HTR-8/SVneo (cell line): ENCODE measurements around the gene TCERG1L.
"Not testable (repeated sequence)": the region's sequence is repeated elsewhere in the genome, so short reads cannot be mapped to it uniquely, and the experiment has no call there.

Source experiments
- DNase-seq: peaks from one replicate; pipeline ENCODE4 v3.0.0; 2011; ENCODE audit warnings: low spot score, mixed read lengths; ENCODE audit not compliant: insufficient read length
- FAIRE-seq: peaks from 2 replicates; lab custom pipeline; 2011; peaks lifted over from hg19 to GRCh38; lab: Jason Lieb, UNC

TCERG1L gene

DNA sequence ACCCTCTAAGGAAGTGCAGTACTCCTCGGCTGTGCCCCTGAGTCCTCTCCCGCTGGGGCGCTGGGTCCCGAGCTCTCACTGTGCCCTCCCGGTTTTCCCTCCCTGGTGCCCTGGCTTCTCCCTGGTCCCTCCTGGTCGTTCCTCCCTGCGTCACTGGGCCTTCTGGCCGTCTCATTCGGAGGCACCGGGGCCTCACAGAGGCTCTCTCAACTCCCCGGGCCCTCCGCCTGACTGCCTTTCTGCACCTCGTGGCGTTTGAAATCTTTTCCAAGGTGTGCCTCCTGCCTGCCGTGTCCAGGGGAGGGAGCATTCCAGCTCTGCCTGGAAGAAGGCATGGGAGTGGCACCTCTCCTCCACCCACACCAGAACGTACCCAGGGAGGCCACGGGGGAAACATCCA lies 174.3 kb downstream of the TCERG1L start:
- DNase-seq (no peak), FAIRE-seq (no peak)

DNA sequence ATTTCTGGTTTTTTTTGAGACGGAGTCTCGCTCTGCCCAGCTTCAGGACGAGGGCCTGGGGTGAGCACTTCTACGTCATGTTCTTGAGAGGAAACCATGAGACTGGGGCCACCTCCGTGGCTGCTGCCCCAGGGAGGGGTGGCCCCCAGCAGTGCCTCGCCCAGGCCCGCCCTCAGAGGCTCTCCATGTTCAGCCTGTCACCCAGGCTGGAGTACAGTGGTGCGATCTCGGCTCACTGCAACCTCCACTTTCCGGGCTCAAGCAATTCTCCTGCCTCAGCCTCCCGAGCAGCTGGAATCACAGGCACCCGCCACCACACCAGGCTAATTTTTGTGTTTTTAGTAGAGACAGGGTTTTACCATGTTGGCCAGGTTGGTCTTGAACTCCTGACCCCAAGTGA lies 175.2 kb downstream of the TCERG1L start:
- not testable (repeated sequence) for DNase-seq, FAIRE-seq

DNA sequence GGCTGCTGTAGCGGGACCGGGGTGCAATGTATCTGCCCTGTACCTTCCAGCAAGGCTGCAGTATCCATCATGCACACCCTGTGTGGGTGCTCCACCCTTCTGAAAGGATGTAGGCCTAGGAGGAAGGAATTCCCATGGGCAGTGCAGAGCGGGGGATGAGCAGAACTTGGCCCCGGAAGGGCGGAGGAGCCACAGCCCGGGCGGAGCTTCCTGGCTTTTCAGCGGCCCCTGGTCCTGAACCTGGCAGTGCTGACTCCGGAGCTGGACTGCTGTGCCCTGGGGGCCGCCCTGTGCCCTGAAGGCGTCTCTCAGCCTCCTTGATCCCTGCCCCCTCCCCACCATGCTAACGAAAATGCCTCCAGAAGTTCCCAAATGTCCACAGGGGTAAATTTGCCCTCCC lies 175.8 kb downstream of the TCERG1L start:
- FAIRE-seq (no peak), DNase-seq (no peak)

DNA sequence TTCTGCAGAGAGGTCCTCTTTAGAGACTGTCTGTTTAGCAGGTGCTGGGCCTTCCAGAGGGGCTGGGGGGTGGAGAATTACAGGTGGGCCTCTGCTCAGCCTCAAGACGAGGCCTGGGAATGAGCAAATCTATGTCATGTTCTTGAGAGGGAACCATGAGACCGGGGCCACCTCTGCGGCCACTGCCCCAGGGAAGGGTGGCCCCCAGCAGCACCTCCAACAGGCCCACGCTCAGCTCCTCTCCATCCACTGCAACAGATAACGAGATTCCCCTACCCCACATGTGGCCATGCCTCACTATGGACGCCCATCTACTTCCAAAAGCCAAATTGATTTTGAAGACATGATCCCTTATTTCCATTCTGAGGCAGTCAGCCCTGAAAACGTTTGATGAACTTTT lies 176.9 kb downstream of the TCERG1L start:
- no peak for DNase-seq
- no peak for FAIRE-seq

DNA sequence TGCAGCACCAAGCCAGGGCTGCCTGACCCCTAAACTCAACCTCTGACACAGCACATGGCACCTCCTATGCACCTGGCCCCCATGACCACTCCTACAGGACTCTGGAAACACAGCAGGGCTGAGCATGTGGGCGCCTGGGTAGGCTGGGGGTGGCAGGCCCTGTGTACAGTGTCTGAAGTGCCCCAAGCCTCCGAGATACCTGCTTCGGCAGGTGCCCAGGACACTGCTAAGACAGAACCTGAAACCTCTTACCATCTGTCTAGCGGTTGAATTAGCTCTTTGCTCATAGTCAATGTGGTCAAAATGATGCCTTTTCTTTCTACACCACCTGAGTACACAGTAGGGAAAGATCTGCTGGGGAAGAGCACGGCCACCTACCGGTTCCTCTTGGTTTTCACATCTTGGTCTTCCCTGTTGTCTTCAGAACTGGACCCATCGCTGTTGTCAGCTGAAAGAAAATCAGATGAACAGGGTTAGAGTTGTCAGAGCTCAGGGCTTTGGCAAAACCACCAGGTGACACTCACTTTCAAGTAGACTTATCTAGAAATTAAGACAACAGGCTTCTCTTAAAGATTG lies 177.4 kb downstream of the TCERG1L start:
- DNase-seq, result no peak
- no peak for FAIRE-seq

DNA sequence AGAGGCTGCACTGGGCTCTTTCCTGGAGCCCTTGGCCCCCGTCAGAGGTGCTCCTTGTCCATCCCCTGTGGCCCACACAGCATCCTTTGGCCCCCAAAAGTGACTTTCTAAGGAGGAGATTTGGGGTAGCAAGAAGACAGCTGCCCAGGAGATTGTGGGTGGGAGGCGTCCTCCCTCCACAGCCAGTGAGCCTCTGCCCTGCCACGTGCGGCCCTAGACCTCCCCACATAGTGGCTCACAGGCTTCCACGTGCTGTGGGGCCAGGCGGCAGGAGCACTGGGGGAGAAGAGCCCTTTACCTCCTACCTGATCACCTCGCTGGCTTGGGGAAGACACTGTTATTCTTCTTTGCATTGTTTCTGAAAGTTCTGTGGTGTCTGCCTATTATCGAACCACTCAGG lies 178.8 kb downstream of the TCERG1L start:
- DNase-seq (no peak), FAIRE-seq (no peak)

DNA sequence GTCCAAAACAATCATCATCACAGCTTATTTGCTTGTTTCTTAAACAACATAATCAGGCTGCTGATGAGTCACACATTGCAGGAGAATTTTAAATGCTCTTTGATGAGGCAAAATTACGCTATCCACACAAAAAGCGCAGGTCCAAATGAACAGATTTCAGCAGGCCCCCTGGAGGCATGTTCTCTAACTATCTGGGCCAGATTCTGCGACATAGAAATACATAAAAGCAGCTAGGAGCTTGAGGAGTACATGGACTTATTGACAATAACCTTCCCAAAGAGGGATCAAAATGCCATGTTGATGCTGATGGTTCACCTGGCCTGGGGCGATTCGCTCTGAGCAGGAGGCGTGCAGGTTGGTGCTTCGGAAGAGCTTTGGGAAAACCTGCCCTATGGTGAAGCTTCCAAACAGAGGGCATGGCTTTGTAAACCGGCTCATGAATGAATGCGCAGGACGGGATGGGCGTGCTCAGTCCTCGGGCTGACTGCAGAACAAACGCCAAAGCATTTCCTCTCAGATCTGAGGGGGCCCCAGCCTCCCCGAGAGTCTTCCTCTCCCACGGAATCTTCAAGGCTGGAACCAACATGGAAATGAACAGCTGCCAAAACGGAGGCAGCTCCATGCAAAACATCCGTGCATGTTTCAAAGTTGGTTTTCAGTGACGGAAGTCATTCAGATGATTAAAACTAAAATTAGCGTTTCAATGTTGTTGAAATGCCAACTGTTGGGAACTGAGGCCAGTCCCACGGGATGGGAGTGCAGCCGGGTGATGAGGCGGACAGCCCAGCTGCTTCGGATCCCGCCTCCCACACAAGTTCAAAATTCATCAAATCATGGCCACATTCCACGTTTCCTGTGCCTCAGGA lies 179.6 kb downstream of the TCERG1L start:
- DNase-seq (no peak), FAIRE-seq (no peak)

DNA sequence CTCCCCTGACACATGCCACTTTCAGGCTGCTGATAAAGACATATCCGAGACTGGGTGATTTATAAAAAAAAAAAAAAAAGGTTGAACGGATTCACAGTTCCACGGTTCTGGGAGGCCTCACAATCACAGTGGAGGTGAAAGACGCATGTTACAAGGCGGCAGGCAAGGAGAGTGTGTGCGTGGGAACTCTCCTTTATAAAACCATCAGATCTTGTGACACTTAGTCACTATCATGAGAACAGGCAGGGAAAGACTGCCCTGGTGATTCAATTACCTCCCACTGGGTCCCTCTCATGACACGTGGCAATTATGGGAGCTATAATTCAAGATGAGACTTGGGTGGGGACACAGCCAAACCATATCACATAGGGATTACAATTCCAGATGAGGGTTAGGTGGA lies 181.5 kb downstream of the TCERG1L start:
- FAIRE-seq (no peak), DNase-seq (no peak)

DNA sequence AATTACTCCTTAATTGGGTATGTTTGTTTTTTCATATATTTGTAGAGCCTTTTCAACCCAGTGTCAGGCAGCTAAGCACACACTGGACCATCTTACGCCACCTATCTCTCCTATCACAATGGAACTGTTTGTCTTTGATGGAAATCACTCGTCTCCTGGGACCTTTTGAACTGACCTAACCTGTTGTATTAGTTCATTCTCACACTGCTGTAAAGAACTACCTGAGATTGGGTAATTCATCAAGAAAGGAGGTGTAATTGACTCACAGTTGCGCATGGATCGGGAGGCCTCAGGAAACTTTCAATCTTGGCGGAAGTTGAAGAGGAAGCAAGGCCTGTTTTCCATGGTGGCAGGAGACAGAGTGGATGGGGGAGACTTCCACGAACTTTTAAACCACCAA lies 182.0 kb downstream of the TCERG1L start:
- DNase-seq, result no peak
- no peak for FAIRE-seq

DNA sequence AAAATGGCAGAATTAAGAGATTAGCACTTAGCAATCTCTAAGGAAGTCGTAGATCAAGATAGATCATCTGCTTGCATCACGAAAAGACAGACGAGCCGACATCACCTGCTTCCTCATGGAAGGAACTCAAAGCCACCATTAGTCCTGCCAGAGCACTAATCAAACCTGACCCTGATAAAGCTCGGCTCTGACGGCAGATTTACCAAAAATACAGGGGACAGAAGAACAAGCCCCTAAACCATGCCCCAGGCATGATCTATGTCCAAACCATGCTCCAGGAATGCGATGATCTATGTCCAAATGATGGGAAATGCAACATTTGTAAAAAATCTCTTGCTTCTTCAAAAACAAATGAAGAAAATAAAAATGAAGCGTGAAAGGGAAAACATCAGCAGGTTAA lies 182.8 kb downstream of the TCERG1L start:
- no peak for FAIRE-seq
- no peak for DNase-seq

DNA sequence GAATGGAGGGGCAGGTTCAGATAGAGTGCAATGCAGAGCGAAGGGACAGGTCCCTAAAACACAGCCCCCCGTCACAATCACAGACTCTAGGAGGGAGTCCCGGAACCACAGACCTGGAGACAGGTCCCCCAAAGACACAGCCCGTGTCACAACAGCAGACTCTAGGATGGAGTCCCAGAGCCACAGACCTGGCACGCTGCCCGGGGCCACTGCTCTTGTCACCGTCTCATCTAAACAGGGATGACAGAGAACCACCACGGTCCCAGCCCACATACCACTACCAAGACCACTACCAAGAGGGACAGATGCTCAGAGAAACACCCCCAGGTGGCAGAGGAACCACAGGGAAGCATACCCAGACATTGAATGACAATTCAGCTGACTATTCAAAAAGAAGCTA lies 183.9 kb downstream of the TCERG1L start:
- DNase-seq, result no peak

DNA sequence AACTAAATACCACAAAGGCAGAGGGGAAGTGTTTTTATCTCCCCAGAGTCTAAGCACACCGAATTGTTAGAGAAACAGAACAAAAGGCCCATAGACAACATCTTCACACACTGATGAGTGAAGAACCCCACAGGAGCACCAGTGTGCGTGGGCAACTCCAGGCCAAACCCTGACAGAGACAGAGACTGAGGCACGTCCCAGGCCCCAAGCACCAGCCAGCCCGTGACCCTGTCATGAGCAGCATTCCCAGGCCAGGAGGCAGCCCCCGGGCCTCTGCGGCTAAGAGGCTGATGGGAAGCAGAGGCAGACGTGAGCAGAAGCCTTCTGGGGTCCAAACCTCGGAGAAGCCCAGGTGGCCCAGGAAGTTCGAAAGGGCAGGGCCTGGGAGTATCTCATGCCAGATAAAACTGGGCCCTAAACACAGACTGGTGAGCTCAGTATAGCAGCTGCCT lies 184.4 kb downstream of the TCERG1L start:
- FAIRE-seq, result no peak
- DNase-seq, result no peak

More for the DNA sequence above, 183.9 kb downstream of the TCERG1L start:
- FAIRE-seq, result no peak

DNA sequence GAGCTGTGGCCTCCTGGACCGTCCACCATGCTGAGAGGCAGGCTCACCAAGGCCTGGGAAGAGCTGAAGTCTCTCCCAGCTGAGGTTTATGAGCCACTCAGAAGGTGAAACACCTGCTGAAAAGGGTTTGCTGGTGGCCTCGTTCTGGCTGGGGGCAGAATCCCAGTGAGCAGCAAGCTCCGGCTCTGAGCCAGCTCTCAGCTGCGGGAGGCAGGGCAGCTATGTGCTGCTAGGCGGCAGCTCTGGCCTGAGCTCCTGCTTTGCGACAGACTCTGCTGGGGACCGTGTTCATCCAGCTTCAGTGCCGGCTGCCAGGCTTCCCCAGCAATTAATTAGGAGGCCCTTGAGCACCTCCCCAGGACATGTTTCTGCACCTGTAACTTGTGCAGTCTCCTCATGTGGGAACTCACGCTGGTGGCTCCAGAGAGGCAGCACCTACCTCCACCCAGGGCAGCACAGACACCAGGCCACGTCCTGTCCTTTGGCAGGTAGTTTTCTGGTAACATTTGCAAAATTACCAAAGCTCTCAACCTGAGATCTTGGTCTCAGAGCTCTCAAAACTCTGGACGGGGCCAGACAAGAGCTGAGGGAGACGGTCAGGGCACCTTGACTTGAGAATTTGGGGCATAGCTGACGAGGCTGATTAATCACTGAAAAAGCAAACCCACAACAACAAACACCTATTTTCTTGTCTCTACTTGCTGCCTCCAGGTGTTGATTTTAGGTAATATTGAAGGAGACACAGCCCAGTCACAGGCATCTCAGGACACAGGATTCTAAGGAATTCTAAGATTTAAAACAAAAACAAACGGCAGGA lies 185.0 kb downstream of the TCERG1L start:
- FAIRE-seq (no peak), DNase-seq (no peak)

DNA sequence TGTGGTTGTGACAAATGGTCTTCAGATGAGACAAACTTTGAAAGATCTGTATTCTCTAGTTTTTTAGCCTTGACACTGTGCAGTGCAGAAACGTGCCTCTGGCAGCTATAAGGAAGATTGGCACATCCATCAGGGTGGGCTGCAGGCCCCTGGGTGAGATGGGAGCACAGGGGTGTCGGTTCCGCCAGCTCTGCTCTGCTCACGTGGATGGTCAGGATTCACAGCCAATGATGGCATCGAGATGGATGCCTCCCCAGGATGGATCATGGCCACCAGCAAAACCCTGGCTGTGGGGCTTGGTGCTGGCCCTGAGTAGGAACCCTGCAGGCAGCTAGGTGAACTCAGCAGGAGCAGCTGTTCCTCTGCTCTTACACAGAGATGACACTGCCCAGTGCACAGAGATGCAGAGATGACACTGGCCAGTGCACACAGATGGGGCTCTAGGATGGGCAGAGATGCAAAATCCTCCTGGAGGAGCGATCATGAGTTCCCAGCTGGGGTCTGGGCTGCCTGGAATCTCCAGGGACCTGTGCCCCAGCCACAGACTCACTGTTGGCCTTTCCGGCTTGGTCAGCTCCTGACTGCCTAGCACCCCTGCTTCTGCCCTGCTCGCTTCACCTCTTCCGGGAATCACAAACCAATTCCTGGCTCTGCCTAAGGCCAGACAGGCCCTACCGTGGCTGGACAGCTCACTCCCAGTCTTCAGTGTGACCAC lies 185.9 kb downstream of the TCERG1L start:
- no peak for FAIRE-seq
- no peak for DNase-seq

DNA sequence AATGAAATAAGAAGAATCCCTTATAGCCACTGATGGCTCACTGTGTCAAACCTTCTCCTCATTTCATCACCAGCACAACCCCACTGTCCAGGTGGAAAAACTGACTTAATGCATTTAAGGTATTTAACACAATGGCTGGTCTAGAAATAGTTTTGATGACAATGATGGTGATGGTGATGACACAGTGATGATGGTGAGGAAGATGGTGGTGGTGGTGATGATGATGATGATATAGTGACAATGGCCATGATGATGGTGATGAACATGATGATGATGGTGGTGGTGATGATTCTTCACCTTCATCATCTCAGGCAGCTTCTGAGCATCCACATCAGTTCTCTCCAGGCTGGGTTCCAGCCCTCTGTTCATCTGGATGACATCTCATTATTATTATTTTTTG lies 186.6 kb downstream of the TCERG1L start:
- DNase-seq (no peak), FAIRE-seq (no peak)

DNA sequence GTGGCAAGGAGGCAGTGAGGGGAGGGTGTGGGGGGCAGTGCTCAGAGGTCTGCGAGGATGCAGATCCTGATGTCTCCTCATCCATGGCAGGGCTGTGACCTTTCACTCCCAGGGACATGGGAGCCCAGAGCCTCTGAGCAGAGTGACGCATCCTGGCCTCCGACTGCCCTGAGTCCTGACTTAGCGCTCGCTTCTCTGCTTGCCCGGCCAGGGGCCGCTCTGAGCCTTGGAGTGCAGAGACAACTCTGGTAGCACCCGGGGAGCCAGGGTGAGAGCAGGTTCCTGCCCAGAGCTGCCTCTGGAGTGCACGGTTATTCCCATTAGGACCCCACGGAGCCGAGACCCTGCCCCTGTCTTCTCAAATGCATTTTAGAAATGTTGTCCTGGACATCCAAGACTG lies 188.0 kb downstream of the TCERG1L start:
- no peak for DNase-seq

DNA sequence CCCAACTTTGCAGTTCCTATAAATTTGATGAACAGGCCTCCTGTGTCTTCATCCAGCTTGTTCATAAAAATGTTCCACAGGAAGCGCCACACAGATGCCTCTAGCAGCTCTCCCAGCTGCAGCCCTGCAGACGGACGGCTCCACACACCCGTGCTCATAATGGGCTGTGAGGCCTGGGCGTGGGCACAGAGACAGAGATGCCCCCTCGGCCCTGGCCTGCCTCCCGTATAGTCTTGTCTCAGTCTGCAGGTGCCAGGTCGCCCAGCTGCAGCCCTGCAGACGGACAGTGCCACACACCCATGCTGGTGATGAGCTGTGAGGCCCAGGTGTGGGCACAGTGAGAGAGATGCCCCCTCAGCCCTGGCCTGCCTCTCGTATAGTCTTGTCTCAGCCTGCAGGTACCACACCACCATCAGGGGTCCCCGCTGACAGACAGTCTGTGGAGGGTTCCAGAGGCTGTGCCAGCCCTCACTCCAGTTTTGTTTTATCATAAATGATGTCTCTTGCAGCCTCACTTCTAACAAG lies 189.9 kb downstream of the TCERG1L start:
- DNase-seq, result no peak
- no peak for FAIRE-seq

More for the DNA sequence above, 188.0 kb downstream of the TCERG1L start:
- FAIRE-seq, result no peak

DNA sequence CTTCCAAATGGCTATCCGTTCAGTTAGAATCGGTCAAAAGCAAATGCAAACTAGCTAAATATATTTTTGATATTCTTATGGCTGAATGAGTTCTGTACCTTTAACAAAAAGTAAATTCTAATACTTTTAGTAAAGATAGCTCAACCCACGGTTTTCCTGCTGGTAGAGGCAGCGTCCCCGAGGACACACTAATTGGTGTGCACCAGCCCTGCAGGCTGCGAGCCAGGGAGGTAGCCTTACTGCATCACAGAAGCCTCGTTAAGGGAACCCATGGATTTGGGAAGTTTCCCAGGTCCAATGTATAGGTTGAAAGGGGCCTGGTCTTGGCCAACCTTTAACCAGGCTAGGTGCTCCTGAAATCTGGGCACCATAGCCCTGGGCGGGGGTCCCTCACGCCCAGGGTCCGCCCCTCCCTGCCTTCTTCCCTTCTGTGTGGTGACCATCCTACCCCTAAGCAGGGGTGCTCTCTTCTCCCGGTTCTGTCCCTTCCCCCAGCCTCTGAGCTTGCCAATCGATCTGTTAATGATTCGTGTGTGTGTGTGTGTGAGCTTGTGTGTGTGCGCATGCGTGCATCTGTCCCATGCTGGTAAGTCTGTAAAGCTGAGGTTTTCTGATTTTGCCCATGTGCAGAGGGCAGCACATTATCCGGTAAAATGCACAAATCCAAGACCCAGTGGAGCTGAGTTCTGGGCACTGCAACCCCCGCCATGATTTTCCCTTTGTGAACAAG lies 191.7 kb downstream of the TCERG1L start:
- DNase-seq, result no peak
- no peak for FAIRE-seq

DNA sequence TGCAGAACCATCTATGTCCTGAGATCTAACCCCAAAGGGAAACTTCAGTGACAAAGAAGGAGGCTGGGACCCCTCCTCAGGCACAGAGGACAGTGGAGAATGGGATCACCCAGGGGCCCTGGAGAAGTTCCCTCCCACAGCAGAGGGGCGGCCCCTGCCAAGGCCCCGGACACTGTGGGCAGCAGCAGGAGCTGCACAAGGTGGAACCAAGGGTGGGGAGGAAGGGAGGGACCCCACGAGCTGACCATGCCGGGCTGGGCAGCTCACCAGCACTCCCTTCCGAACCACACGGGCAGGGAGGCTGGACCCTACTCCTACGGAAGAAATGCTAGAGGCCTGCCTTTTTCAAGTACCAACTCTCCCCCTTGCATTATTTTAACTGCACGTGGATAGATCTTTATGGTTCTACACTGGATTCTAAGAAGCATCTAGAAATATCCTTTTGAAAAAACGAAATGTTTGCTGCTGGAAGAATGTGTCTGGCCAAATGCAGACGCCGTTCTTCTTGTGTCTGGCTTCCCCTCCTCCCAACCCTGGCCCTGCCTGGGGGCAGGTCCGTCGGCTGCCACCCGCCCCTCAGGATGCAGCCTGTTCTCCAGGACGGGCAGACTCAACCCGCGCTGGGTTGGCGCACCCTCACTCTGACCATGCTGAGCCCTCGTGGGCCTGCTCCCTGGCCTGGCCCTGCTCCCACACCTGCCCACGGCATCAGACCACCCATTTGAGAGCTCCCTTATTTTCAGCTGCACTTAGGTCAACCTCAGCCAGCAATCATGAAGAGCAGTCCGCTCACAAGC lies 193.9 kb downstream of the TCERG1L start:
- FAIRE-seq (no peak), DNase-seq (no peak)
